Fibroblast of villous mesenchyme (primary cell): ENCODE results near the gene CYB5B. TPM values are rescaled to one million over a fixed set of nuclear protein-coding genes. Genes with fewer than 3 reads are reported as not detected.
"Not testable (repeated sequence)": the region's sequence is repeated elsewhere in the genome, so short reads cannot be mapped to it uniquely, and the experiment has no call there.

ENCODE experiments used
- DNase-seq: peaks from one replicate; pipeline ENCODE4 v3.0.0-alpha.2; 2010; ENCODE audit warnings: low read depth
- H3K4me3 ChIP-seq: 2 replicates; pipeline ENCODE4 v1.5.1; 2011; ENCODE audit warnings: low read depth, mild to moderate bottlenecking, low read length
- CTCF ChIP-seq: IDR thresholded peaks from 2 replicates; pipeline ENCODE4 v1.5.1; 2012; ENCODE audit warnings: low read depth, mild to moderate bottlenecking, low read length; ENCODE audit not compliant: insufficient read depth
- total RNA-seq: library from RNA; depleted of rRNA; stranded (reverse); fragments of >200 nt; gene quantifications from 2 replicates; pipeline ENCODE4 v1.2.3, GENCODE V29; 2012

Gene CYB5B
- total RNA-seq, 1 donor: 142 TPM

DNA sequence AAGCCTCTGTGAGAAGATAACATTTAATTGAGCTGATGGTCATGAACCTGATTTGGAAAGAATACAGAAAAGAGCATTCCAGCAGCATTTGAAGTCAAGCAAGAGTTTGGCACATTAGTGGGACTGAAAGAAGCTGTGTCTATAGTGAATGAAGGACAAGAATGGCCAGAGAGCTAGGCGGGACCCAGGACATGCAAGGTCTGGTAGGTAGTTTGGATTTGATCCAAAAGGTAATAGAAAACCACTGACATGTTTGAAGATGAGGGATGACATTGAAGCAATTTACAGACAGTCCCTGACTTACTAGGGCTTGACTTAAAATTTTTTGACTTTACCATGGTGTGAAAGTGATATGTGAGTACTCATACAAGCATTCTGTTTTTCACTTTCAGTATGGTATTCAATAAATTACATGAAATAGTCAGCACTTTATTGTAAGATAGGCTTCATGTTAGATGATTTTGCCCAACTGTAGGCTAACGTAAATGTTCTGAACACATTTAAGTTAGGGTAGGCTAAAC is 7.6 kb downstream of the CYB5B start:
- TF ChIP-seq CTCF: no peak
- no peak overlapping the region for H3K4me3 ChIP-seq
- no peak for DNase-seq

- no peak for TF ChIP-seq CTCF
- no peak for DNase-seq
- no peak overlapping the region for H3K4me3 ChIP-seq
Observed at GRCh38 chr16:69434066-69434465, 9.6 kb downstream of the CYB5B start.

GRCh38 chr16:69435977-69436820 is 11.8 kb downstream of the CYB5B start:
- DNase-seq: no peak
- no peak overlapping the region for H3K4me3 ChIP-seq
- no peak for TF ChIP-seq CTCF

DNA sequence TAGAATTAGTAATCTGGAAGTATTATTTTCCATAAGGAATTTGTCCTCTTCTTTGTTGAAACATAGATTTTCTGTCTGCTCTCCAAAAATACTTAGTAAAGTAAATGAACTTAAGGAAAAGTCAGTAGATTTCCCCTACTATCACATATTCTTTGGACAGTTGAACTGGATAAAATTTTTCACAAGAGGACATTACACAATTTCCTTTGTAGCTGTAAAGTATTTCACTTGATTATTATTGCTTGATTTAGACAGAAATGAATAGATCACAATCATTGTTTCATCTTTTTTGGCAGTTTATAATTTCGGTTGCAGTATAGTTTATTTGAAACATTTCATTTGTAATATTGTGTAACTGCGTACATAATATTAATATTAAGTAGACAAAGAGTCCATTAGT is 12.5 kb downstream of the CYB5B start:
- no peak overlapping the region for H3K4me3 ChIP-seq
- no peak for DNase-seq
- TF ChIP-seq CTCF: no peak

DNA sequence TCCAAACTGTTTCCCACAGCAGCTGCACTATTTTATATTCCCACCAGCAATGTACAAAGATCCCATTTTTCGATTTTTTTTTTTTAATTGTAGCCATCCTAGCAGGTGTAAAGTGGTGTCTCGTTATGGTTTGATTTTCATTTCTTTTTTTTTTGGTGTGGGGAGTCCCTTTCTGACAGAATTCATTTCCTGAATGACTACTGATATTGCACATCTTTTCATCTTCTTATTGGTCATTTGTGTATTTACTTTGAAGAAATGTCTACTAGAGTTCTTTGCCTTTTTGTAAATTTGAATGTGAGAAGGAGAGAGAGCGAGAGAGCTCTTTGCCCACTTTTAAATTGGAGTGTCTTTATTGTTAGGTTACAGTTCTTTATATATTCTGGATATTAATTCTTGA is 14.0 kb downstream of the CYB5B start:
- DNase-seq: no peak
- no peak for TF ChIP-seq CTCF
- H3K4me3 ChIP-seq: no peak overlapping the region

GRCh38 chr16:69440250-69440649 is 15.8 kb downstream of the CYB5B start:
- H3K4me3 ChIP-seq: no peak overlapping the region
- TF ChIP-seq CTCF: no peak
- no peak for DNase-seq

DNA sequence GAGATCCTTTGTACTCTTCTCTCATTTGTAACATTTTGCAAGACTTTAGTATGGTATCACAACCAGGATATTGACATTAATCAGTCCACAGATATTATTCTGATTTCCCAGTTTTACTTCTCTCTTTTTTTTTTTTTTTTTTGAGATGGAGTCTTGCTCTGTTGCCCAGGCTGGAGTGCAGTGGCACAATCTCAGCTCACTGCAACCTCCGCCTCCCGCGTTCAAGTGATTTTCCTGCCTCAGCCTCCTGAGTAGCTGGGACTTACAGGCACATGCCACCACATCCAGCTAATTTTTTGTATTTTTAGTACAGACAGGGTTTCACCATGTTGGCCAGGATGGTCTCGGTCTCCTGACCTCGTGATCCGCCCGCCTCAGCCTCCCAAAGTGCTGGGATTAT is 16.6 kb downstream of the CYB5B start:
- not testable (repeated sequence) for DNase-seq, H3K4me3 ChIP-seq
